Measurements from ENCODE around the gene CLDN4. TPM values are rescaled to one million over a fixed set of nuclear protein-coding genes. Genes with fewer than 3 reads are reported as not detected.
"Not testable (repeated sequence)": the region's sequence is repeated elsewhere in the genome, so short reads cannot be mapped to it uniquely, and the experiment has no call there.

Gene CLDN4
- total and polyA plus RNA-seq, 7 experiments from 2014 or later: 0.14 to 0.24 (median 0.16) TPM; not detected in 4

DNA sequence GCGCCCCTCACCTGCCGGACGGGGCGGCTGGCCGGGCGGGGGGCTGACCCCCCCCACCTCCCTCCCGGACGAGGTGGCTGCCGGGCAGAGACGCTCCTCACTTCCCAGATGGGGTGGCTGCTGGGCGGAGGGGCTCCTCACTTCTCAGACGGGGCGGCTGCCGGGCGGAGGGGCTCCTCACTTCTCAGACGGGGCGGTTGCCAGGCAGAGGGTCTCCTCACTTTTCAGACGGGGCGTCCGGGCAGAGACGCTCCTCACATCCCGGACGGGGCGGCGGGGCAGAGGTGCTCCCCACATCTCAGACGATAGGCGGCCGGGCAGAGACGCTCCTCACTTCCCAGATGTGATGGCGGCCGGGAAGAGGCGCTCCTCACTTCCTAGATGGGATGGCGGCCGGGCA, 33.6 kb upstream of the CLDN4 start:
- H3K4me3 Mint-ChIP-seq; POLR2A ChIA-PET; CTCF ChIA-PET; H3K9me3 ChIP-seq (ENCODE audit: control insufficient read depth in 2 of 3, low read length in 3 of 3); H3K36me3 ChIP-seq (ENCODE audit: control insufficient read depth in 2 of 3, insufficient read depth in 3 of 3, low read length in 3 of 3); H3K27me3 ChIP-seq (ENCODE audit: control insufficient read depth in 2 of 2, insufficient read depth in 2 of 2, low read length in 2 of 2); H3K4me3 ChIP-seq (ENCODE audit: low read length); H3K9me3 Mint-ChIP-seq; DNase-seq; H3K27ac ChIP-seq (ENCODE audit: low read depth, low read length); ATAC-seq; intact Hi-C loops (cut with micrococcal nuclease); H3K4me1 ChIP-seq (ENCODE audit: control insufficient read depth in 2 of 2, insufficient read depth in 2 of 2, low read length in 2 of 2); H3K27ac Mint-ChIP-seq; H3K4me1 Mint-ChIP-seq; H3K36me3 Mint-ChIP-seq: not testable (repeated sequence)
- peaks cover 0 to 21% (median 9%) of the 10 kb centered on the region in 5 donors for H3K27me3 Mint-ChIP-seq

DNA sequence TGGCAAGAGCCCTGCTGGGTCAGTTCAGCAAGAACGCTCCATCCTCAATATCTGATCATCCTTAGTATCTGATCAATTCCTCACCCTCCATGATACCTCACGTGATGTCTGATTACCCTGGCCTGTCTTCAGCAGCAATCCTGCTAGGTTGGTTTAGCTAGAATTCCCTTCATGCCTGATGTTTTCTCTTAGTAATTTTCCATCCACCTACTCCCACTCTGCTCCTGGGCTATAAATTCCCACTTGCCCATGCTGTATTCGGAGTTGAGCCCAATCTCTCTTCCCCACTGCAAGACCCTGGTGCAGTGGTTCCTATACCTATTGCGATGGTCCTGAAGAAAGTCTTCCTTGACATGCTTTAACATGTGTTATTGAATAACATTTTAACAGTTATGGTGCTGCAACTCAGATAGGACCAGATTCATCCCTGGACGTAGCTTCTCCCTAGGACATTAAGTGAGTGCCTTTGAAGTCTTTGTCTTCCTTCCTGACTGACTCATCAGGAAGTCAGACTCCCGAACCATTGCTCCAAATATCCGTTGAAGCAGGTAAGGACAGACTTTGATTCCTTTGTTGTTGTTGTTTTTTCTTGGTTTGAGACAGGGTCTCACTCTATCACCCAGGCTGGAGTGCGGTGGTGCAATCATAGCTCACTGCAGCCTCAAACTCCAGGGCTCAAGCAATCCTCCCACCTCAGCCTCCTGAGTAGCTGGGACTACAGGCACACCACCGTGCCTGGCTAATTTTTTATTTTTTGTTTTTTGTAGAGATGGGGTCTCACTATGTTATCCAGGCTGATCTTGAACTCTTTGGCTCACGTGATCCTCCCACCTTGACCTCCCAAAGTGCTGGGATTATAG, 31.3 kb upstream of the CLDN4 start:
- Histone ChIP-seq H3K27ac (ENCODE audit: low read depth, low read length) (no peak overlapping the region), H3K36me3 (ENCODE audit: control insufficient read depth in 2 of 3, insufficient read depth in 3 of 3, low read length in 3 of 3) (no peaks in the 10 kb centered on the region), H3K27me3 (ENCODE audit: control insufficient read depth in 2 of 2, insufficient read depth in 2 of 2, low read length in 2 of 2) (no peaks in the 10 kb centered on the region), H3K9me3 (ENCODE audit: control insufficient read depth in 2 of 3, low read length in 3 of 3) (no peaks in the 10 kb centered on the region), H3K4me3 (ENCODE audit: low read length) (no peak overlapping the region), H3K4me1 (ENCODE audit: control insufficient read depth in 2 of 2, insufficient read depth in 2 of 2, low read length in 2 of 2) (no peaks in the 10 kb centered on the region)
- H3K9me3 Mint-ChIP-seq: peaks cover 0 to 4% (median 0%) of the 10 kb centered on the region in 11 donors
- ATAC-seq (no peak), DNase-seq (no peak)
- intact Hi-C loops (cut with micrococcal nuclease): no loop called here
- no peaks in the 10 kb centered on the region for H3K36me3 Mint-ChIP-seq
- H3K4me3 Mint-ChIP-seq: no peak overlapping the region
- H3K27me3 Mint-ChIP-seq: peaks cover 0 to 19% (median 9%) of the 10 kb centered on the region in 5 donors
- H3K4me1 Mint-ChIP-seq: no peaks in the 10 kb centered on the region
- ChIA-PET CTCF (no interaction called here), POLR2A (no interaction called here)
- H3K27ac Mint-ChIP-seq: no peak overlapping the region

- no peaks in the 10 kb centered on the region for H3K27me3 ChIP-seq (ENCODE audit: control insufficient read depth in 2 of 2, insufficient read depth in 2 of 2, low read length in 2 of 2)
- ATAC-seq (no peak), DNase-seq (no peak)
- ChIA-PET CTCF (no interaction called here), POLR2A (no interaction called here)
- no peaks in the 10 kb centered on the region for H3K9me3 ChIP-seq (ENCODE audit: control insufficient read depth in 2 of 3, low read length in 3 of 3)
- H3K4me3 ChIP-seq (ENCODE audit: low read length): no peak overlapping the region
- H3K4me1 Mint-ChIP-seq: no peaks in the 10 kb centered on the region
- H3K27me3 Mint-ChIP-seq: peaks cover 0 to 5% (median 0%) of the 10 kb centered on the region in 5 donors
- H3K27ac Mint-ChIP-seq: no peak overlapping the region
- H3K4me1 ChIP-seq (ENCODE audit: control insufficient read depth in 2 of 2, insufficient read depth in 2 of 2, low read length in 2 of 2): no peaks in the 10 kb centered on the region
- H3K27ac ChIP-seq (ENCODE audit: low read depth, low read length): no peak overlapping the region
- peaks cover 0 to 3% (median 0%) of the 10 kb centered on the region in 11 donors for H3K9me3 Mint-ChIP-seq
- H3K36me3 ChIP-seq (ENCODE audit: control insufficient read depth in 2 of 3, insufficient read depth in 3 of 3, low read length in 3 of 3): no peaks in the 10 kb centered on the region
- intact Hi-C loops (cut with micrococcal nuclease): no loop called here
- no peak overlapping the region for H3K4me3 Mint-ChIP-seq
- H3K36me3 Mint-ChIP-seq: no peaks in the 10 kb centered on the region
These were observed 29.2 kb upstream of the CLDN4 start for GRCh38 chr7:73801577-73801976.

GRCh38 chr7:73802459-73802858, 28.3 kb upstream of the CLDN4 start:
- peaks cover 0 to 3% (median 0%) of the 10 kb centered on the region in 11 donors for H3K9me3 Mint-ChIP-seq
- POLR2A ChIA-PET: no interaction called here

DNA sequence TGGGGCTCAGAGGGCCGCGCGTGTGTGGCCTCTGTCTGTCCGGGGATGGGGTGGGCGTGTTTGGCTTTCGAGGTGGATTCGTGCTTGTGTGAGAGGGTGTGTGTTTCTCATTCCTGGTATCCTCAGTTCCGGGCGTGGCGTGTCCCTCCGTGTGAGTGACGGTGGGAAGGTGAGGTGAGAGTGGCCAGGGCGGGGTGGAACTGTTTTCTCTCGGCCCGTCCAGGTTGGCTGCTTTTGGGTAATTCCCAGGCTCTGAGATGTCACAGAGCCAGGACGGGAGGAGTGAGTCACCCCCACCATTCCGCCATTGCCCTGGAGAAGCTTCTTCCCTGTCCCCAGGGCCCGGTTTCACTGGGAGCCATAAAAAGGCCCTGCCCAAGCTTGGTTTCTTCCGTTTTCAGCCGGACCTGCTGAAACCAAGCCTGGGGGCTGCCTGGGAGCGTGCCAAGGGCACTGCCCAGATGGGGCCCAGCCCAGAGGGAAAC, 21.3 kb upstream of the CLDN4 start:
- no peak overlapping the region for H3K27ac Mint-ChIP-seq
- H3K4me1 ChIP-seq (ENCODE audit: control insufficient read depth in 2 of 2, insufficient read depth in 2 of 2, low read length in 2 of 2): no peaks in the 10 kb centered on the region
- ChIA-PET POLR2A (no interaction called here), CTCF (interaction anchor here (0.5 kb wide), 1 partner anchor 46 kb away, joined by 3 read pairs; no protein-coding TSS in a partner anchor)
- H3K36me3 Mint-ChIP-seq: peaks cover 0 to 4% (median 0%) of the 10 kb centered on the region in 5 donors
- peaks cover 0 to 2% (median 0%) of the 10 kb centered on the region in 7 donors for H3K4me1 Mint-ChIP-seq
- H3K36me3 ChIP-seq (ENCODE audit: control insufficient read depth in 2 of 3, insufficient read depth in 3 of 3, low read length in 3 of 3): no peaks in the 10 kb centered on the region
- peaks cover 0 to 13% (median 5%) of the 10 kb centered on the region in 11 donors for H3K9me3 Mint-ChIP-seq
- no peak overlapping the region for H3K27ac ChIP-seq (ENCODE audit: low read depth, low read length)
- no peaks in the 10 kb centered on the region for H3K27me3 ChIP-seq (ENCODE audit: control insufficient read depth in 2 of 2, insufficient read depth in 2 of 2, low read length in 2 of 2)
- peaks cover 2 to 13% (median 10%) of the 10 kb centered on the region in 5 donors for H3K27me3 Mint-ChIP-seq
- H3K4me3 ChIP-seq (ENCODE audit: low read length): no peak overlapping the region
- no peak overlapping the region for H3K4me3 Mint-ChIP-seq
- intact Hi-C loops (cut with micrococcal nuclease): no loop called here
- H3K9me3 ChIP-seq (ENCODE audit: control insufficient read depth in 2 of 3, low read length in 3 of 3): peaks cover 0 to 10% (median 0%) of the 10 kb centered on the region in 3 experiments
- DNase-seq (no peak), ATAC-seq (no peak)

More at GRCh38 chr7:73802459-73802858, 28.3 kb upstream of the CLDN4 start:
- no peak overlapping the region for H3K27ac ChIP-seq (ENCODE audit: low read depth, low read length)
- H3K27me3 ChIP-seq (ENCODE audit: control insufficient read depth in 2 of 2, insufficient read depth in 2 of 2, low read length in 2 of 2): no peaks in the 10 kb centered on the region
- H3K36me3 ChIP-seq (ENCODE audit: control insufficient read depth in 2 of 3, insufficient read depth in 3 of 3, low read length in 3 of 3): no peaks in the 10 kb centered on the region
- CTCF ChIA-PET: no interaction called here
- peaks cover 0 to 5% (median 0%) of the 10 kb centered on the region in 5 donors for H3K27me3 Mint-ChIP-seq
- no peaks in the 10 kb centered on the region for H3K36me3 Mint-ChIP-seq
- ATAC-seq (no peak), DNase-seq (no peak)
- intact Hi-C loops (cut with micrococcal nuclease): no loop called here
- no peak overlapping the region for H3K27ac Mint-ChIP-seq
- H3K9me3 ChIP-seq (ENCODE audit: control insufficient read depth in 2 of 3, low read length in 3 of 3): no peaks in the 10 kb centered on the region
- no peaks in the 10 kb centered on the region for H3K4me1 ChIP-seq (ENCODE audit: control insufficient read depth in 2 of 2, insufficient read depth in 2 of 2, low read length in 2 of 2)
- H3K4me3 Mint-ChIP-seq: no peak overlapping the region
- no peaks in the 10 kb centered on the region for H3K4me1 Mint-ChIP-seq
- H3K4me3 ChIP-seq (ENCODE audit: low read length): no peak overlapping the region

- intact Hi-C loops (cut with micrococcal nuclease): loop anchor here in 1 of 2 donors (1.0 kb wide), 1 partner anchor 44 kb away; no protein-coding TSS in a partner anchor
- no peaks in the 10 kb centered on the region for H3K27me3 ChIP-seq (ENCODE audit: control insufficient read depth in 2 of 2, insufficient read depth in 2 of 2, low read length in 2 of 2)
- Mint-ChIP-seq H3K36me3 (peaks cover 0 to 4% (median 0%) of the 10 kb centered on the region in 5 donors), H3K27ac (no peak overlapping the region), H3K4me1 (peaks cover 0 to 2% (median 0%) of the 10 kb centered on the region in 7 donors), H3K4me3 (no peak overlapping the region), H3K9me3 (peaks cover 0 to 16% (median 5%) of the 10 kb centered on the region in 11 donors), H3K27me3 (peaks cover 3 to 14% (median 13%) of the 10 kb centered on the region in 5 donors)
- no peak for ATAC-seq
- no peaks in the 10 kb centered on the region for H3K36me3 ChIP-seq (ENCODE audit: control insufficient read depth in 2 of 3, insufficient read depth in 3 of 3, low read length in 3 of 3)
- H3K27ac ChIP-seq (ENCODE audit: low read depth, low read length): no peak overlapping the region
- ChIA-PET POLR2A (no interaction called here), CTCF (interaction anchor here (1.6 kb wide), 1 partner anchor 44 kb away, joined by 9 read pairs; no protein-coding TSS in a partner anchor)
- H3K4me3 ChIP-seq (ENCODE audit: low read length): no peak overlapping the region
- H3K4me1 ChIP-seq (ENCODE audit: control insufficient read depth in 2 of 2, insufficient read depth in 2 of 2, low read length in 2 of 2): no peaks in the 10 kb centered on the region
- peaks cover 0 to 10% (median 0%) of the 10 kb centered on the region in 3 experiments for H3K9me3 ChIP-seq (ENCODE audit: control insufficient read depth in 2 of 3, low read length in 3 of 3)
- DNase-seq: no peak
These were observed 19.8 kb upstream of the CLDN4 start for GRCh38 chr7:73810998-73811360.
